Measurements from ENCODE around the gene NAALADL1.

NAALADL1 gene

GRCh38 chr11:65053827-65054508 is 4.4 kb downstream of the NAALADL1 start:
- no peak overlapping the region for H3K4me3 ChIP-seq (ENCODE audit: low read depth, low read length)
- no peak for TF ChIP-seq CTCF (IDR thresholded peaks at IDR 0.05; ENCODE audit: borderline replicate concordance, insufficient read depth, low read depth, low read length)

GRCh38 chr11:65051398-65051858 is 6.9 kb downstream of the NAALADL1 start:
- no peak for TF ChIP-seq CTCF (IDR thresholded peaks at IDR 0.05; ENCODE audit: borderline replicate concordance, insufficient read depth, low read depth, low read length)
- H3K4me3 ChIP-seq (ENCODE audit: low read depth, low read length): no peak overlapping the region

- no peak overlapping the region for H3K4me3 ChIP-seq (ENCODE audit: low read depth, low read length)
- TF ChIP-seq CTCF (IDR thresholded peaks at IDR 0.05; ENCODE audit: borderline replicate concordance, insufficient read depth, low read depth, low read length): no peak
Observed at GRCh38 chr11:65047581-65048422, 10.6 kb downstream of the NAALADL1 start.

- no peak overlapping the region for H3K4me3 ChIP-seq (ENCODE audit: low read depth, low read length)
- TF ChIP-seq CTCF (IDR thresholded peaks at IDR 0.05; ENCODE audit: borderline replicate concordance, insufficient read depth, low read depth, low read length): no peak
Observed at GRCh38 chr11:65045728-65046127, 12.6 kb downstream of the NAALADL1 start.

GRCh38 chr11:65045061-65045460 is 13.3 kb downstream of the NAALADL1 start:
- no peak overlapping the region for H3K4me3 ChIP-seq (ENCODE audit: low read depth, low read length)
- TF ChIP-seq CTCF (IDR thresholded peaks at IDR 0.05; ENCODE audit: borderline replicate concordance, insufficient read depth, low read depth, low read length): no peak

GRCh38 chr11:65043881-65044501 is 14.4 kb downstream of the NAALADL1 start:
- no peak overlapping the region for H3K4me3 ChIP-seq (ENCODE audit: low read depth, low read length)
- no peak for TF ChIP-seq CTCF (IDR thresholded peaks at IDR 0.05; ENCODE audit: borderline replicate concordance, insufficient read depth, low read depth, low read length)

All from GM12875 (cell line).